ENCODE measurements around the gene LARGE1. TPM values are rescaled to one million over a fixed set of nuclear protein-coding genes. Genes with fewer than 3 reads are reported as not detected.

LARGE1 gene
- total and polyA plus RNA-seq, 4 donors, result 25.6 to 45.6 (median 37.6) TPM

GRCh38 chr22:33891455-33891854 is 28.8 kb downstream of the LARGE1 start:
- Histone ChIP-seq H3K36me3 (ENCODE audit: control insufficient read depth, insufficient read depth, low read length) (no peaks in the 10 kb centered on the region), H3K9me3 (ENCODE audit: control insufficient read depth, insufficient read depth, low read length) (no peaks in the 10 kb centered on the region), H3K4me1 (ENCODE audit: control insufficient read depth, insufficient read depth, low read length) (peaks cover 10% of the 10 kb centered on the region), H3K4me3 (ENCODE audit: low read depth, low read length) (no peak overlapping the region), H3K27ac (ENCODE audit: low read depth, low read length) (no peak overlapping the region), H3K27me3 (ENCODE audit: control insufficient read depth, insufficient read depth, low read length) (no peaks in the 10 kb centered on the region)
- no peak for DNase-seq (ENCODE audit: low read depth in 4 of 6, low spot score in 6 of 6)
- WGBS (ENCODE audit: insufficient coverage), result no CpG with 5 or more reads among the region's 5 CpGs

DNA sequence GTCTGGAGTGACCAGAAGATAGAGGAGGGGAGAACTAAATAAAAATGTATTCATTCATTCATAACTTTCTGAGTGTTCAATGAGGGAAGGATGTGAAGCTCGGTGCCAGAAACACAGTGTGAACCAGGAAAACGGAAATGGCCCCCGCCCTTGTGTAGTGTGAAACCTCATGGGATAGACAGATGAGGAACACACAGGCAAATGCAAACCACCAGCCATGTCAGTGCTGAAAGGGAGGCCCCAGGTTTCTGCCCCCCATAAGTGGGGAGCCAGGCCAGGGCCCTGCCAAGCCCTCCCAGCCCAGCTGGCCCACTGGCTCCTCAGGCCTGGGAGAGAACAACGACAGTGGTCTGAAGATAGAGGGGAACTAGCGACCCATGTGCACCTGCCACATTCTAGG is 30.5 kb downstream of the LARGE1 start:
- Histone ChIP-seq H3K4me1 (ENCODE audit: control insufficient read depth, insufficient read depth, low read length) (peaks cover 10% of the 10 kb centered on the region), H3K4me3 (ENCODE audit: low read depth, low read length) (no peak overlapping the region), H3K27ac (ENCODE audit: low read depth, low read length) (no peak overlapping the region), H3K27me3 (ENCODE audit: control insufficient read depth, insufficient read depth, low read length) (no peaks in the 10 kb centered on the region), H3K9me3 (ENCODE audit: control insufficient read depth, insufficient read depth, low read length) (no peaks in the 10 kb centered on the region), H3K36me3 (ENCODE audit: control insufficient read depth, insufficient read depth, low read length) (no peaks in the 10 kb centered on the region)
- 67% methylated on average over 1 of the region's 5 CpGs for WGBS (ENCODE audit: insufficient coverage)
- no peak for DNase-seq (ENCODE audit: low read depth in 4 of 6, low spot score in 6 of 6)

- no CpG with 5 or more reads among the region's 4 CpGs for WGBS (ENCODE audit: insufficient coverage)
- Histone ChIP-seq H3K9me3 (ENCODE audit: control insufficient read depth, insufficient read depth, low read length) (no peaks in the 10 kb centered on the region), H3K27ac (ENCODE audit: low read depth, low read length) (no peak overlapping the region), H3K27me3 (ENCODE audit: control insufficient read depth, insufficient read depth, low read length) (no peaks in the 10 kb centered on the region), H3K36me3 (ENCODE audit: control insufficient read depth, insufficient read depth, low read length) (no peaks in the 10 kb centered on the region), H3K4me3 (ENCODE audit: low read depth, low read length) (no peak overlapping the region), H3K4me1 (ENCODE audit: control insufficient read depth, insufficient read depth, low read length) (peaks cover 14% of the 10 kb centered on the region)
- no peak for DNase-seq (ENCODE audit: low read depth in 4 of 6, low spot score in 6 of 6)
Observed at GRCh38 chr22:33888821-33889220, 31.5 kb downstream of the LARGE1 start.

GRCh38 chr22:33887173-33887572 is 33.1 kb downstream of the LARGE1 start:
- Histone ChIP-seq H3K36me3 (ENCODE audit: control insufficient read depth, insufficient read depth, low read length) (no peaks in the 10 kb centered on the region), H3K4me3 (ENCODE audit: low read depth, low read length) (no peak overlapping the region), H3K9me3 (ENCODE audit: control insufficient read depth, insufficient read depth, low read length) (no peaks in the 10 kb centered on the region), H3K27me3 (ENCODE audit: control insufficient read depth, insufficient read depth, low read length) (no peaks in the 10 kb centered on the region), H3K4me1 (ENCODE audit: control insufficient read depth, insufficient read depth, low read length) (peaks cover 11% of the 10 kb centered on the region), H3K27ac (ENCODE audit: low read depth, low read length) (no peak overlapping the region)
- 89% methylated on average over 6 of the region's 13 CpGs for WGBS (ENCODE audit: insufficient coverage)
- DNase-seq (ENCODE audit: low read depth in 4 of 6, low spot score in 6 of 6), result no peak

- DNase-seq (ENCODE audit: low read depth in 4 of 6, low spot score in 6 of 6), result no peak
- Histone ChIP-seq H3K36me3 (ENCODE audit: control insufficient read depth, insufficient read depth, low read length) (no peaks in the 10 kb centered on the region), H3K4me3 (ENCODE audit: low read depth, low read length) (no peak overlapping the region), H3K27me3 (ENCODE audit: control insufficient read depth, insufficient read depth, low read length) (no peaks in the 10 kb centered on the region), H3K9me3 (ENCODE audit: control insufficient read depth, insufficient read depth, low read length) (no peaks in the 10 kb centered on the region), H3K27ac (ENCODE audit: low read depth, low read length) (no peak overlapping the region), H3K4me1 (ENCODE audit: control insufficient read depth, insufficient read depth, low read length) (peaks cover 11% of the 10 kb centered on the region)
- 81% methylated on average over 3 of the region's 5 CpGs for WGBS (ENCODE audit: insufficient coverage)
Observed at GRCh38 chr22:33886696-33887095, 33.6 kb downstream of the LARGE1 start.

GRCh38 chr22:33884829-33885228 is 35.4 kb downstream of the LARGE1 start:
- H3K27me3 ChIP-seq (ENCODE audit: control insufficient read depth, insufficient read depth, low read length), result no peaks in the 10 kb centered on the region
- 87% methylated on average over 4 of the region's 7 CpGs for WGBS (ENCODE audit: insufficient coverage)
- peaks cover 10% of the 10 kb centered on the region for H3K4me1 ChIP-seq (ENCODE audit: control insufficient read depth, insufficient read depth, low read length)
- H3K36me3 ChIP-seq (ENCODE audit: control insufficient read depth, insufficient read depth, low read length), result no peaks in the 10 kb centered on the region
- no peak for DNase-seq (ENCODE audit: low read depth in 4 of 6, low spot score in 6 of 6)
- no peak overlapping the region for H3K27ac ChIP-seq (ENCODE audit: low read depth, low read length)
- no peaks in the 10 kb centered on the region for H3K9me3 ChIP-seq (ENCODE audit: control insufficient read depth, insufficient read depth, low read length)
- H3K4me3 ChIP-seq (ENCODE audit: low read depth, low read length), result no peak overlapping the region

- Histone ChIP-seq H3K9me3 (ENCODE audit: control insufficient read depth, insufficient read depth, low read length) (no peaks in the 10 kb centered on the region), H3K4me1 (ENCODE audit: control insufficient read depth, insufficient read depth, low read length) (peaks cover 5% of the 10 kb centered on the region), H3K36me3 (ENCODE audit: control insufficient read depth, insufficient read depth, low read length) (no peaks in the 10 kb centered on the region), H3K27me3 (ENCODE audit: control insufficient read depth, insufficient read depth, low read length) (no peaks in the 10 kb centered on the region), H3K4me3 (ENCODE audit: low read depth, low read length) (no peak overlapping the region), H3K27ac (ENCODE audit: low read depth, low read length) (no peak overlapping the region)
- DNase-seq (ENCODE audit: low read depth in 4 of 6, low spot score in 6 of 6), result no peak
- 86% methylated on average over 17 of the region's 19 CpGs for WGBS (ENCODE audit: insufficient coverage)
Observed at GRCh38 chr22:33883961-33884808, 36.1 kb downstream of the LARGE1 start.

- no peak for DNase-seq (ENCODE audit: low read depth in 4 of 6, low spot score in 6 of 6)
- Histone ChIP-seq H3K36me3 (ENCODE audit: control insufficient read depth, insufficient read depth, low read length) (no peaks in the 10 kb centered on the region), H3K4me1 (ENCODE audit: control insufficient read depth, insufficient read depth, low read length) (peaks cover 5% of the 10 kb centered on the region), H3K27ac (ENCODE audit: low read depth, low read length) (no peak overlapping the region), H3K4me3 (ENCODE audit: low read depth, low read length) (no peak overlapping the region), H3K9me3 (ENCODE audit: control insufficient read depth, insufficient read depth, low read length) (no peaks in the 10 kb centered on the region), H3K27me3 (ENCODE audit: control insufficient read depth, insufficient read depth, low read length) (no peaks in the 10 kb centered on the region)
- WGBS (ENCODE audit: insufficient coverage), result 82% methylated on average over 5 of the region's 6 CpGs
Observed at GRCh38 chr22:33883561-33883960, 36.7 kb downstream of the LARGE1 start.

DNA sequence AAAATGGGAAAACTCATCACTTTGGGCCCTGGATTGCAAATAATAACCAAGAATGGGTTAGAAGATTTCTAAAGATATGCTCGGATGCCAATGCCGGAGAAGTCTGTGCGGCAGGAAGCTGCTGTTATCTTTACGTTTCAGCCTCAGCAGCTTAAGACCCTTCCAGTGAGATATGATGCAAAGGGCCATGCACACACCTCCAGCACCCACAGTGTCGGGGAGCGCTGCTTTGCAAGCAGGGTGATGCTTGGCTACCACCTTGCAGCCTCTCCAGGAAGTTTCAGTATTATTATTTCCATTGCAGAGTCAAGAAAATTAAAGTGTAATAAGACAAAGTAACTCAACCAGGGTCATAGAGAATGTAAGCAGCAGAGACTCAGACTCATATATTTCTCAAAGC is 37.3 kb downstream of the LARGE1 start:
- no peak overlapping the region for H3K4me3 ChIP-seq (ENCODE audit: low read depth, low read length)
- H3K27ac ChIP-seq (ENCODE audit: low read depth, low read length), result no peak overlapping the region
- H3K36me3 ChIP-seq (ENCODE audit: control insufficient read depth, insufficient read depth, low read length), result no peaks in the 10 kb centered on the region
- DNase-seq (ENCODE audit: low read depth in 4 of 6, low spot score in 6 of 6), result no peak
- H3K4me1 ChIP-seq (ENCODE audit: control insufficient read depth, insufficient read depth, low read length), result peaks cover 5% of the 10 kb centered on the region
- WGBS (ENCODE audit: insufficient coverage), result 93% methylated on average over 4 of the region's 6 CpGs
- no peaks in the 10 kb centered on the region for H3K27me3 ChIP-seq (ENCODE audit: control insufficient read depth, insufficient read depth, low read length)
- H3K9me3 ChIP-seq (ENCODE audit: control insufficient read depth, insufficient read depth, low read length), result no peaks in the 10 kb centered on the region

DNA sequence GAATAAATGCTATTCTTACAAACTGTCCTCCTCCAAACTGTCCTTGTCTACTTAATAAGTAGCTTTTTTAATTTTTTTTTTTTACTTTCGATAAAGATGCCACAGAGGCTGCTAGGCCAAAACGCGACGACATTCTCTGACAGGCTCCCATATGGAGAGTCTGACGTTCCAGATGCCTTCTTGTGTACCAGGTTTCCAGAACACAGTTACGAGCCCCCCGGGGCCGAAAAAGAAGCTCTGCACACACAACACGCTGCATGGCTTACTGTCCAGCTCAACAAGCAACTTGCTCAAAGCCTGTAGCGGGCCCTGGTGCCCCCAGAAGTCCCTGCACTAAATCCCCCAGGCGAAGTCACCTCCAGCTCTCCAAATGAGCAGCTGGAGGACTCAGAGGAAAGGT is 39.3 kb downstream of the LARGE1 start:
- H3K9me3 ChIP-seq (ENCODE audit: control insufficient read depth, insufficient read depth, low read length), result no peaks in the 10 kb centered on the region
- peaks cover 5% of the 10 kb centered on the region for H3K4me1 ChIP-seq (ENCODE audit: control insufficient read depth, insufficient read depth, low read length)
- no peak overlapping the region for H3K4me3 ChIP-seq (ENCODE audit: low read depth, low read length)
- DNase-seq (ENCODE audit: low read depth in 4 of 6, low spot score in 6 of 6), result peak in 2 of 6 donors; percentile 53 to 84
- no peaks in the 10 kb centered on the region for H3K27me3 ChIP-seq (ENCODE audit: control insufficient read depth, insufficient read depth, low read length)
- 76% methylated on average over 9 of the region's 11 CpGs for WGBS (ENCODE audit: insufficient coverage)
- H3K27ac ChIP-seq (ENCODE audit: low read depth, low read length), result no peak overlapping the region
- H3K36me3 ChIP-seq (ENCODE audit: control insufficient read depth, insufficient read depth, low read length), result no peaks in the 10 kb centered on the region

Measured in spinal cord (tissue), 10 donors.